Endothelial cell of umbilical vein (primary cell): ENCODE measurements around the gene KRT31. TPM values are rescaled to one million over a fixed set of nuclear protein-coding genes. Genes with fewer than 3 reads are reported as not detected.

ENCODE experiments used
- BruUV-seq: library from RNA; stranded (reverse); fragments of 400-500 nt; replicated peaks from 2 replicates; lab custom pipeline; 2021; lab: Mats Ljungman, UMichigan
- CTCF ChIA-PET: fragments of 300-600, 350-600 bp; sonication (Branson Sonifier 250); formaldehyde crosslinking; loops from one replicate; lab custom pipeline; 2021; ENCODE audit warnings: antibody characterized with exemption, inconsistent platforms; lab: Charles Lee
- POLR2A ChIA-PET: fragments of 300-600, 350-600 bp; sonication (Branson Sonifier 250); formaldehyde crosslinking; loops from one replicate; lab custom pipeline; 2021; ENCODE audit warnings: antibody characterized with exemption, inconsistent platforms; lab: Charles Lee
- DNase-seq: peaks from one replicate; pipeline ENCODE4 v3.0.0-alpha.2; 2011; ENCODE audit warnings: low read depth, low spot score
- FAIRE-seq: peaks from 2 replicates; lab custom pipeline; 2011; peaks lifted over from hg19 to GRCh38; lab: Jason Lieb, UNC
- H2AFZ ChIP-seq: 2 replicates; pipeline ENCODE4 v1.6.0; 2012; ENCODE audit warnings: low read depth, low read length, control low read depth, inconsistent platforms
- H3K27ac ChIP-seq: 2 replicates; pipeline ENCODE4 v1.5.1; 2011; ENCODE audit warnings: low read depth, mild to moderate bottlenecking, control low read depth, low read length, moderate library complexity; ENCODE audit not compliant: insufficient read depth
- H3K27me3 ChIP-seq, 2 experiments: 2 replicates each; pipeline versions ENCODE4 v1.6.0 to v1.6.1; 2011; ENCODE audit warnings: low read length in 2 of 2, mixed read lengths in 1 of 2; ENCODE audit not compliant: control insufficient read depth in 2 of 2, insufficient read depth in 2 of 2
- H3K36me3 ChIP-seq, 2 experiments: 2 replicates in 1 of 2; 3 replicates in 1 of 2; pipeline ENCODE4 v1.5.1; 2011; ENCODE audit warnings: low read length in 2 of 2, mild to moderate bottlenecking in 1 of 2, moderate library complexity in 1 of 2; ENCODE audit not compliant: control insufficient read depth in 2 of 2, insufficient read depth in 2 of 2; ENCODE audit errors: extremely low read depth in 1 of 2
- H3K4me1 ChIP-seq: 3 replicates; pipeline ENCODE4 v1.5.1; 2011; ENCODE audit warnings: mild to moderate bottlenecking, low read length; ENCODE audit not compliant: control insufficient read depth, insufficient read depth; ENCODE audit errors: extremely low read depth
- H3K4me2 ChIP-seq: 2 replicates; pipeline ENCODE4 v1.6.1; 2011; ENCODE audit warnings: low read length, control low read depth, mixed read lengths; ENCODE audit not compliant: insufficient read depth
- H3K4me3 ChIP-seq, 3 experiments: fragments of 200-600 bp in 1 of 3; sonication (generic), shearing (Covaris generic) in 1 of 3; replicated peaks in 1 of 3; 2 replicates each; pipeline ENCODE4 v1.5.1; 2011 to 2016; ENCODE audit warnings: control low read depth in 3 of 3, low read length in 3 of 3, mild to moderate bottlenecking in 2 of 3, inconsistent platforms in 1 of 3, low read depth in 1 of 3, moderate library complexity in 1 of 3; ENCODE audit not compliant: insufficient read depth in 1 of 3
- H3K79me2 ChIP-seq: 2 replicates; pipeline ENCODE4 v1.6.0; 2012; ENCODE audit warnings: low read length, inconsistent platforms; ENCODE audit not compliant: control insufficient read depth, insufficient read depth
- H3K9ac ChIP-seq: replicated peaks from 2 replicates; pipeline ENCODE3; 2011; ENCODE audit warnings: low read length, control low read depth; ENCODE audit not compliant: insufficient read depth; ENCODE audit errors: extremely low read depth
- H3K9me1 ChIP-seq: replicated peaks from 3 replicates; pipeline ENCODE4 v1.6.0; 2011; ENCODE audit warnings: mild to moderate bottlenecking, low read length; ENCODE audit not compliant: control insufficient read depth, insufficient read depth; ENCODE audit errors: extremely low read depth
- H3K9me3 ChIP-seq: replicated peaks from 2 replicates; pipeline ENCODE4 v1.5.1; 2012; ENCODE audit warnings: low read length, inconsistent platforms; ENCODE audit not compliant: control insufficient read depth, insufficient read depth
- H4K20me1 ChIP-seq: replicated peaks from 2 replicates; pipeline ENCODE3; 2011; ENCODE audit warnings: mild to moderate bottlenecking, low read length; ENCODE audit not compliant: control insufficient read depth, insufficient read depth; ENCODE audit errors: extremely low read depth
- CTCF ChIP-seq, 2 donors: IDR thresholded peaks; 1 replicate in 1 of 2; 2 replicates in 1 of 2; pipeline ENCODE4 v1.5.1; 2011; ENCODE audit warnings: low read length in 2 of 2, mild to moderate bottlenecking in 2 of 2, moderate library complexity in 2 of 2, control low read depth in 1 of 2, inconsistent platforms in 1 of 2, low read depth in 1 of 2; ENCODE audit not compliant: insufficient read depth in 1 of 2; ENCODE audit errors: extremely low read depth in 1 of 2
- EZH2 ChIP-seq: IDR thresholded peaks from 2 replicates; pipeline ENCODE4 v1.6.1; 2012; ENCODE audit warnings: borderline replicate concordance, low read depth, mild to moderate bottlenecking, moderate library complexity, low read length, inconsistent platforms; ENCODE audit not compliant: severe bottlenecking
- FOS ChIP-seq: IDR thresholded peaks from 2 replicates; pipeline ENCODE4 v1.6.1; 2011; ENCODE audit warnings: mild to moderate bottlenecking, low read length, moderate library complexity, borderline replicate concordance; ENCODE audit not compliant: insufficient read depth
- GATA2 ChIP-seq: IDR thresholded peaks from 2 replicates; pipeline ENCODE4 v1.7.0; 2011; ENCODE audit warnings: low read depth, mild to moderate bottlenecking, moderate library complexity, mixed read lengths, low read length; ENCODE audit not compliant: insufficient read length, insufficient read depth
- JUN ChIP-seq: IDR thresholded peaks from 2 replicates; pipeline ENCODE4 v1.6.1; 2011; ENCODE audit warnings: borderline replicate concordance, low read depth; ENCODE audit not compliant: insufficient read length, insufficient read depth
- MYC ChIP-seq: IDR thresholded peaks from one replicate; pipeline ENCODE4 v1.6.1; 2011; ENCODE audit warnings: mild to moderate bottlenecking, low read depth, low read length
- POLR2A ChIP-seq: IDR thresholded peaks from 2 replicates; pipeline ENCODE4 v1.6.1; 2012; ENCODE audit warnings: low read depth, mild to moderate bottlenecking, control low read depth, low read length
- POLR2AphosphoS5 ChIP-seq: IDR thresholded peaks from 2 replicates; pipeline ENCODE4 v1.6.1; 2012; ENCODE audit warnings: low read depth, mild to moderate bottlenecking, control low read depth, low read length, moderate library complexity; ENCODE audit not compliant: insufficient read depth
- dilution Hi-C: fragments of 300-500 bp; cut with MboI; formaldehyde crosslinking; loops from one replicate; pipeline ENCODE4 v1.15.0; 2019; ENCODE audit warnings: low sequenced_read_pairs; ENCODE audit not compliant: extremely low pct_ligation_motif_present
- intact Hi-C: fragments of 100-400 bp; cut with micrococcal nuclease; formaldehyde crosslinking; loops from one replicate; pipeline ENCODE4 v1.10.0; 2022
- polyA plus RNA-seq, 4 experiments: library from polyadenylated mRNA; depleted of rRNA in 3 of 4; stranded (reverse) in 3 of 4; unstranded in 1 of 4; fragments of >200 nt; gene quantifications; 2 replicates each; pipeline versions ENCODE4 v1.2.1 to v1.2.3, GENCODE V29; 2011 to 2012; ENCODE audit warnings: missing spikeins in 1 of 4
- total RNA-seq: library from RNA; stranded (reverse); gene quantifications from 2 replicates; pipeline ENCODE4 v1.2.3, GENCODE V29; 2021
- TF ChIP-seq, protein P1 (sequence below): IDR thresholded peaks from 2 replicates; pipeline ENCODE4 v1.6.1; 2011; ENCODE audit not compliant: insufficient read depth, insufficient read length

KRT31 gene
- total and polyA plus RNA-seq, 2 donors (not counting 3 experiments of a cell fraction or from before 2014, with no cell fraction given), result not detected

DNA sequence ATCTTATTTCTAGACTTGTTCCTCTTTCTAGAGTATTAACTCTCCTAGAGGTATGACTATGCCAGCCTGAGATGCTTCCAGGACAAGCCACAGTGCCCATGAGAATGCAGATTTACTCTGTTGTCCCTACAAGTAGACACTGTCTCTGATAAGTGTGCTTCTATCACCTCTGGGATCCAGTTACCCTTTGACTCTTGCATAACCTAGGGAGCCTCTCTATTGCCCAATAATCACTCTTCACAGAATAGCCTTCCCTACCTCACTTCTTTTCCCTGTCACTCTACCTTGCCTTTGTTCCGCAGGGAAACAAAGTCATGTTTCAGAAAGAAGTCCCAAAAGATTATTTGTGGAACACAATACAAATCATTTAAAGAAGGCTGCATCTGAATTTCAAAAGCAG, 13.7 kb downstream of the KRT31 start:
- no peak overlapping the region for H2AFZ ChIP-seq
- dilution Hi-C loops (no loop called here), intact Hi-C loops (no loop called here)
- no peak for DNase-seq
- no TSS peak for BruUV-seq
- H3K9ac ChIP-seq, result no peak overlapping the region
- TF ChIP-seq POLR2A (no peak), POLR2AphosphoS5 (no peak), EZH2 (no peak), MYC (no peak), GATA2 (no peak), CTCF (IDR thresholded peaks at IDR 0.05; ENCODE audit: extremely low read depth in 1 of 2, insufficient read depth in 1 of 2, low read depth in 1 of 2, low read length in 2 of 2) (no peak), JUN (no peak), FOS (no peak)
- TF ChIP-seq, protein P1, sequence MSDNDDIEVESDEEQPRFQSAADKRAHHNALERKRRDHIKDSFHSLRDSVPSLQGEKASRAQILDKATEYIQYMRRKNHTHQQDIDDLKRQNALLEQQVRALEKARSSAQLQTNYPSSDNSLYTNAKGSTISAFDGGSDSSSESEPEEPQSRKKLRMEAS, result no peak
- H3K4me2 ChIP-seq, result no peak overlapping the region
- H4K20me1 ChIP-seq, result no peaks in the 10 kb centered on the region
- H3K9me3 ChIP-seq, result no peaks in the 10 kb centered on the region
- no peak for FAIRE-seq
- no peaks in the 10 kb centered on the region for H3K36me3 ChIP-seq
- no peaks in the 10 kb centered on the region for H3K79me2 ChIP-seq
- no peak overlapping the region for H3K27ac ChIP-seq
- ChIA-PET POLR2A (no interaction called here), CTCF (no interaction called here)
- H3K4me3 ChIP-seq, result no peak overlapping the region
- peaks cover 0 to 5% of the 10 kb centered on the region in 2 experiments for H3K27me3 ChIP-seq
- H3K4me1 ChIP-seq, result no peaks in the 10 kb centered on the region
- H3K9me1 ChIP-seq, result no peaks in the 10 kb centered on the region
